HCT116 (cell line): ENCODE data around the gene CORO2A. TPM values are rescaled to one million over a fixed set of nuclear protein-coding genes. Genes with fewer than 3 reads are reported as not detected.

ENCODE experiments used
- ATAC-seq: fragments of 200-7000 bp; cut with Tn5 transposase; 2 replicates; pipeline ENCODE4 v1.9.1; 2020; ENCODE audit warnings: mild to moderate bottlenecking, moderate library complexity
- BruUV-seq: library from RNA; stranded (reverse); fragments of 400-500 nt; replicated peaks from 2 replicates; lab custom pipeline; 2021; lab: Mats Ljungman, UMichigan
- CTCF ChIA-PET: fragments of 300-600 bp; sonication (Branson Sonifier 250); formaldehyde crosslinking; loops from one replicate; lab custom pipeline; 2021; ENCODE audit warnings: antibody characterized with exemption; lab: Charles Lee
- POLR2A ChIA-PET: fragments of 300-600, 350-600 bp; sonication (Branson Sonifier 250); formaldehyde crosslinking; loops from one replicate; lab custom pipeline; 2021; ENCODE audit warnings: antibody characterized with exemption; lab: Charles Lee
- RAD21 ChIA-PET, 2 experiments: fragments of 300-600 bp; sonication (Branson Sonifier 250); formaldehyde crosslinking; loops; one replicate each; lab custom pipeline; 2023; ENCODE audit warnings: low total read pairs in 2 of 2; ENCODE audit not compliant: uncharacterized antibody in 2 of 2, unreplicated experiment in 2 of 2, low non-redundant PET in 1 of 2; lab: Charles Lee
- DNase-seq: peaks from one replicate; pipeline ENCODE4 v3.0.0-alpha.2; 2010; ENCODE audit warnings: low read depth, low spot score
- H2AFZ ChIP-seq: fragments of 200-600 bp; shearing (Covaris generic), sonication (generic); 2 replicates; pipeline ENCODE4 v1.6.1; 2017; ENCODE audit warnings: low read depth, mixed run types, mixed read lengths, antibody characterized with exemption, low read length; ENCODE audit not compliant: poor library complexity, severe bottlenecking
- H3K27ac ChIP-seq: 2 replicates; pipeline ENCODE4 v1.5.1; 2012; ENCODE audit warnings: low read depth, low read length
- H3K27me3 ChIP-seq: fragments of 200-600 bp; sonication (generic); 2 replicates; pipeline ENCODE4 v1.6.1; 2016; ENCODE audit warnings: mixed run types, low read length, mixed read lengths; ENCODE audit not compliant: insufficient read depth
- H3K36me3 ChIP-seq, 2 experiments: fragments of 200-500 bp in 1 of 2; fragments of 200-600 bp in 1 of 2; sonication (Bioruptor generic) in 1 of 2; sonication (generic) in 1 of 2; 2 replicates each; pipeline versions ENCODE4 v1.5.1 to v1.6.1; 2014 to 2016; ENCODE audit warnings: low read length in 2 of 2, inconsistent platforms in 1 of 2, mixed read lengths in 1 of 2, mixed run types in 1 of 2; ENCODE audit not compliant: insufficient read depth in 2 of 2, control insufficient read depth in 1 of 2
- H3K4me1 ChIP-seq, 2 experiments: fragments of 200-600 bp in 1 of 2; sonication (generic) in 1 of 2; 2 replicates each; pipeline versions ENCODE4 v1.5.1 to v1.6.1; 2012 to 2017; ENCODE audit warnings: low read length in 2 of 2, inconsistent platforms in 1 of 2, mild to moderate bottlenecking in 1 of 2, mixed read lengths in 1 of 2, mixed run types in 1 of 2, moderate library complexity in 1 of 2; ENCODE audit not compliant: insufficient read depth in 2 of 2, control insufficient read depth in 1 of 2
- H3K4me2 ChIP-seq: fragments of 200-600 bp; sonication (generic); 2 replicates; pipeline ENCODE4 v1.6.1; 2017; ENCODE audit warnings: mixed run types, low read length, mixed read lengths
- H3K4me3 ChIP-seq, 2 experiments: fragments of 200-600 bp in 1 of 2; sonication (generic) in 1 of 2; replicated peaks in 1 of 2; 2 replicates each; pipeline ENCODE4 v1.5.1; 2011 to 2016; ENCODE audit warnings: low read length in 2 of 2, control low read depth in 1 of 2, low read depth in 1 of 2, mild to moderate bottlenecking in 1 of 2, mixed read lengths in 1 of 2, mixed run types in 1 of 2
- H3K79me2 ChIP-seq: fragments of 200-600 bp; sonication (generic); 2 replicates; pipeline ENCODE4 v1.6.1; 2017; ENCODE audit warnings: mild to moderate bottlenecking, mixed run types, low read length, moderate library complexity, mixed read lengths; ENCODE audit not compliant: insufficient read depth
- H3K9ac ChIP-seq: fragments of 200-600 bp; sonication (generic); 2 replicates; pipeline ENCODE4 v1.6.1; 2016; ENCODE audit warnings: low read length, mixed read lengths
- H3K9me2 ChIP-seq: fragments of 200-600 bp; sonication (generic), shearing (Covaris generic); 2 replicates; pipeline ENCODE4 v1.6.1; 2017; ENCODE audit warnings: mixed run types, mild to moderate bottlenecking, moderate library complexity; ENCODE audit not compliant: insufficient read depth
- H3K9me3 ChIP-seq, 2 experiments: fragments of 200-500 bp in 1 of 2; fragments of 200-600 bp in 1 of 2; sonication (Bioruptor generic) in 1 of 2; sonication (generic) in 1 of 2; 2 replicates each; pipeline ENCODE4 v1.6.1; 2014 to 2017; ENCODE audit warnings: low read length in 2 of 2, mixed read lengths in 2 of 2, inconsistent platforms in 1 of 2, low read depth in 1 of 2, mild to moderate bottlenecking in 1 of 2, mixed run types in 1 of 2, moderate library complexity in 1 of 2; ENCODE audit not compliant: control insufficient read depth in 1 of 2, insufficient read depth in 1 of 2
- H4K20me1 ChIP-seq: fragments of 200-600 bp; sonication (generic), shearing (Covaris generic); 2 replicates; pipeline ENCODE4 v1.6.1; 2017; ENCODE audit warnings: mixed run types, mild to moderate bottlenecking, moderate library complexity; ENCODE audit not compliant: insufficient read depth
- ATF3 ChIP-seq: IDR thresholded peaks from 2 replicates; pipeline ENCODE4 v1.6.1; 2012
- CBX3 ChIP-seq: IDR thresholded peaks from 2 replicates; pipeline ENCODE4 v1.6.1; 2012; ENCODE audit warnings: low read depth
- CTCF ChIP-seq, 3 experiments: fragments of 200-600 bp in 1 of 3; sonication (generic) in 1 of 3; IDR thresholded peaks in 2 of 3; conservative IDR thresholded peaks in 1 of 3; 2 replicates each; pipeline ENCODE4 v1.5.1; 2012 to 2017; ENCODE audit warnings: low read depth in 2 of 3, low read length in 2 of 3, antibody characterized with exemption in 1 of 3, borderline replicate concordance in 1 of 3, control low read depth in 1 of 3, mild to moderate bottlenecking in 1 of 3, mixed read lengths in 1 of 3, mixed run types in 1 of 3, moderate library complexity in 1 of 3; ENCODE audit not compliant: insufficient read depth in 1 of 3
- EGR1 ChIP-seq: IDR thresholded peaks from 2 replicates; pipeline ENCODE4 v1.6.1; 2012; ENCODE audit warnings: low read depth
- JUND ChIP-seq: IDR thresholded peaks from 2 replicates; pipeline ENCODE4 v1.6.1; 2012
- intact Hi-C: fragments of 100-400 bp; cut with micrococcal nuclease; formaldehyde crosslinking; loops from 2 replicates; pipeline ENCODE4 v1.10.0; 2022
- total RNA-seq: library from RNA; stranded (reverse); gene quantifications from one replicate; pipeline ENCODE4 v1.2.1, GENCODE V29; 2021; ENCODE audit not compliant: unreplicated experiment

The CORO2A gene
- total RNA-seq, 1 experiment from 2014 or later, result 5.7 TPM

GRCh38 chr9:98187926-98188325 is 4.5 kb downstream of the CORO2A start:
- POLR2A ChIA-PET, result no interaction called here
- no peak for DNase-seq

More at GRCh38 chr9:98187926-98188325, 4.5 kb downstream of the CORO2A start:
- H3K4me3 ChIP-seq, result no peak overlapping the region
- BruUV-seq, result no TSS peak
- no peaks in the 10 kb centered on the region for H3K9me3 ChIP-seq
- no peaks in the 10 kb centered on the region for H3K79me2 ChIP-seq
- H2AFZ ChIP-seq, result no peak overlapping the region
- intact Hi-C loops, result no loop called here
- H4K20me1 ChIP-seq, result no peaks in the 10 kb centered on the region
- no peak overlapping the region for H3K4me2 ChIP-seq
- peaks cover 4 to 25% of the 10 kb centered on the region in 2 experiments for H3K4me1 ChIP-seq
- ATAC-seq, result no peak
- H3K36me3 ChIP-seq, result no peaks in the 10 kb centered on the region
- no peaks in the 10 kb centered on the region for H3K27me3 ChIP-seq
- no peak overlapping the region for H3K27ac ChIP-seq
- TF ChIP-seq EGR1 (no peak), CTCF (IDR thresholded peaks at IDR 0.05 in 2 of 3, conservative IDR thresholded peaks at IDR 0.05 in 1 of 3; ENCODE audit: borderline replicate concordance in 1 of 3, insufficient read depth in 1 of 3, low read depth in 2 of 3, low read length in 2 of 3) (no peak), ATF3 (no peak), CBX3 (no peak), JUND (no peak)
- H3K9ac ChIP-seq, result no peak overlapping the region
- CTCF ChIA-PET, result no interaction called here
- H3K9me2 ChIP-seq, result no peaks in the 10 kb centered on the region
- RAD21 ChIA-PET, result no interaction called here
